Panc1 (cell line): Measurements from ENCODE around the gene MYT1. TPM values are rescaled to one million over a fixed set of nuclear protein-coding genes. Genes with fewer than 3 reads are reported as not detected.

Experiments used
- ATAC-seq: fragments of 200-7000 bp; cut with Tn5 transposase; 2 replicates; pipeline ENCODE4 v1.9.1; 2020; ENCODE audit warnings: mild to moderate bottlenecking, moderate library complexity
- BruUV-seq: library from RNA; stranded (reverse); fragments of 400-500 nt; replicated peaks from 2 replicates; lab custom pipeline; 2021; lab: Mats Ljungman, UMichigan
- CTCF ChIA-PET: fragments of 300-600 bp; sonication (Branson Sonifier 250); formaldehyde crosslinking; loops from one replicate; lab custom pipeline; 2022; ENCODE audit warnings: antibody characterized with exemption; lab: Charles Lee
- POLR2A ChIA-PET: fragments of 300-600 bp; sonication (Branson Sonifier 250); formaldehyde crosslinking; loops from one replicate; lab custom pipeline; 2022; ENCODE audit warnings: antibody characterized with exemption; lab: Charles Lee
- DNase-seq: peaks from one replicate; pipeline ENCODE4 v3.0.0-alpha.2; 2010; ENCODE audit warnings: low read depth, low spot score
- H3K27ac ChIP-seq: 2 replicates; pipeline ENCODE4 v1.5.1; 2011; ENCODE audit warnings: mild to moderate bottlenecking, low read length, inconsistent platforms
- H3K27me3 ChIP-seq: fragments of 200-500 bp; sonication (Bioruptor generic); 2 replicates; pipeline ENCODE4 v1.6.0; 2014; ENCODE audit warnings: low read length, inconsistent platforms; ENCODE audit not compliant: control insufficient read depth, insufficient read depth
- H3K36me3 ChIP-seq: fragments of 200-500 bp; sonication (Bioruptor generic); 2 replicates; pipeline ENCODE4 v1.5.1; 2014; ENCODE audit warnings: inconsistent platforms, mild to moderate bottlenecking, low read length, moderate library complexity; ENCODE audit not compliant: control insufficient read depth, insufficient read depth
- H3K4me1 ChIP-seq: 2 replicates; pipeline ENCODE4 v1.5.1; 2011; ENCODE audit warnings: inconsistent platforms, mild to moderate bottlenecking, low read length, moderate library complexity; ENCODE audit not compliant: control insufficient read depth, insufficient read depth
- H3K4me3 ChIP-seq, 2 experiments: 2 replicates each; pipeline ENCODE4 v1.5.1; 2011 to 2012; ENCODE audit warnings: low read depth in 2 of 2, low read length in 2 of 2, mild to moderate bottlenecking in 2 of 2, inconsistent platforms in 1 of 2, moderate library complexity in 1 of 2
- H3K9me3 ChIP-seq: fragments of 200-500 bp; sonication (Bioruptor generic); 2 replicates; pipeline ENCODE4 v1.5.1; 2014; ENCODE audit warnings: low read depth, mild to moderate bottlenecking, inconsistent platforms, low read length, moderate library complexity; ENCODE audit not compliant: control insufficient read depth, insufficient read depth
- POLR2AphosphoS5 ChIP-seq: IDR thresholded peaks from 2 replicates; pipeline ENCODE4 v1.6.1; 2012; ENCODE audit warnings: mild to moderate bottlenecking, low read depth, low read length, moderate library complexity
- SIN3A ChIP-seq: IDR thresholded peaks from 2 replicates; pipeline ENCODE4 v1.6.1; 2012; ENCODE audit warnings: low read depth, mild to moderate bottlenecking, low read length, moderate library complexity, borderline replicate concordance; ENCODE audit not compliant: insufficient read depth
- TCF7L2 ChIP-seq: IDR thresholded peaks from 2 replicates; pipeline ENCODE4 v1.6.1; 2011; ENCODE audit warnings: mild to moderate bottlenecking, low read depth, low read length, inconsistent platforms
- in situ Hi-C: cut with HindIII; loops from 2 replicates; pipeline ENCODE4 v1.10.0; 2016; ENCODE audit warnings: low sequenced_read_pairs, low pct_unique_long_range_greater_than_20kb
- intact Hi-C: fragments of 100-400 bp; cut with micrococcal nuclease; formaldehyde crosslinking; loops from one replicate; pipeline ENCODE4 v1.10.0; 2022; ENCODE audit not compliant: unreplicated experiment
- total RNA-seq: library from RNA; stranded (reverse); gene quantifications from one replicate; pipeline ENCODE4 v1.2.1, GENCODE V29; 2021; ENCODE audit not compliant: unreplicated experiment
- TF ChIP-seq, protein P1 (sequence below), 2 experiments: IDR thresholded peaks; 2 replicates each; pipeline ENCODE4 v1.6.1; 2011 to 2012; ENCODE audit warnings: low read depth in 2 of 2, control low read depth in 1 of 2, low read length in 1 of 2, mild to moderate bottlenecking in 1 of 2, moderate library complexity in 1 of 2; ENCODE audit not compliant: insufficient read depth in 1 of 2
- TF ChIP-seq, protein P2 (sequence below): fragments of 450-650 bp; IDR thresholded peaks from 2 replicates; pipeline ENCODE4 v1.5.1; 2017; ENCODE audit warnings: mild to moderate bottlenecking

The MYT1 gene
- total RNA-seq, 1 experiment from 2014 or later: 0.41 TPM

DNA sequence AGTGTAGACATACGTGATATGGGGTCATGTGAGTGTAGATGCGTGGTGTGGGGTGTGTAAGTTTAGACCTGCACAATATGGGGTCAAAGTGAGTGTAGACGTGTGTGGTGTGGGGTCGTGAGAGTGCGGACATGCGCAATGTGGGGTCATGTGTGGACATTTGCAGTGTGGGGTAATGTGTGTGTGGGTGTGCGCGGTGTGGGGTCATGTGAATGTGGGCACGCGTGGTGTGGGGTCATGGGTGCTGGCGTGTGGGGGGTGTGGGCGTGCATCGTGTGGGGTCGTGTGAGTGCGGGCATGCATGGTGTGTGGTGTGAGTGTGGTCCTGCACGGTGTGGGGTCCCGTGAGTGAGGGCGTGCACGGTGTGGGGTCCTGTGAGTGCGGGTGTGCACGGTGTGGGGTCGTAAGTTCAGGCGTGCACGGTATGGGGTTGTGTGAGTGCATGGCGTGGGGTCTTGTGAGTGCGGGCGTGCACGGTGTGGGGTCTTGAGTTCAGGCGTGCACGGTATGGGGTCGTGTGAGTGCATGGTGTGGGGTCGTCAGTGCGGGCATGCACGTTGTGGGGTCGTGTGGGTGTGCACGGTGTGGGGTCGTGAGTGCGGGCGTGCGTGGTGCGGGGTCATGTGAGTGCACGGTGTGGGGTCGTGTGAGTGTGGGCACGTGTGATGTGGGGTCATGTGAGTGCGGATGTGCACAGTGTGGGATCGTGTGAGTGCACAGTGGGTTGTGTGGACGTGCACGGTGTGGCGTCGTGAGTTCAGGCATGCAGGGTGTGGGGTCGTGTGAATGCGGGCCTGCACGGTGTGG is 105.6 kb downstream of the MYT1 start:
- Histone ChIP-seq H3K27me3 (no peaks in the 10 kb centered on the region), H3K36me3 (no peaks in the 10 kb centered on the region), H3K4me1 (no peaks in the 10 kb centered on the region), H3K9me3 (no peaks in the 10 kb centered on the region), H3K4me3 (no peak overlapping the region), H3K27ac (no peak overlapping the region)
- ATAC-seq (no peak), DNase-seq (no peak)
- CTCF ChIA-PET: no interaction called here
- POLR2A ChIA-PET: no interaction called here
- in situ Hi-C loops (no loop called here), intact Hi-C loops (no loop called here)
- no TSS peak for BruUV-seq
- no peak for TF ChIP-seq SIN3A
- TF ChIP-seq, protein P1, sequence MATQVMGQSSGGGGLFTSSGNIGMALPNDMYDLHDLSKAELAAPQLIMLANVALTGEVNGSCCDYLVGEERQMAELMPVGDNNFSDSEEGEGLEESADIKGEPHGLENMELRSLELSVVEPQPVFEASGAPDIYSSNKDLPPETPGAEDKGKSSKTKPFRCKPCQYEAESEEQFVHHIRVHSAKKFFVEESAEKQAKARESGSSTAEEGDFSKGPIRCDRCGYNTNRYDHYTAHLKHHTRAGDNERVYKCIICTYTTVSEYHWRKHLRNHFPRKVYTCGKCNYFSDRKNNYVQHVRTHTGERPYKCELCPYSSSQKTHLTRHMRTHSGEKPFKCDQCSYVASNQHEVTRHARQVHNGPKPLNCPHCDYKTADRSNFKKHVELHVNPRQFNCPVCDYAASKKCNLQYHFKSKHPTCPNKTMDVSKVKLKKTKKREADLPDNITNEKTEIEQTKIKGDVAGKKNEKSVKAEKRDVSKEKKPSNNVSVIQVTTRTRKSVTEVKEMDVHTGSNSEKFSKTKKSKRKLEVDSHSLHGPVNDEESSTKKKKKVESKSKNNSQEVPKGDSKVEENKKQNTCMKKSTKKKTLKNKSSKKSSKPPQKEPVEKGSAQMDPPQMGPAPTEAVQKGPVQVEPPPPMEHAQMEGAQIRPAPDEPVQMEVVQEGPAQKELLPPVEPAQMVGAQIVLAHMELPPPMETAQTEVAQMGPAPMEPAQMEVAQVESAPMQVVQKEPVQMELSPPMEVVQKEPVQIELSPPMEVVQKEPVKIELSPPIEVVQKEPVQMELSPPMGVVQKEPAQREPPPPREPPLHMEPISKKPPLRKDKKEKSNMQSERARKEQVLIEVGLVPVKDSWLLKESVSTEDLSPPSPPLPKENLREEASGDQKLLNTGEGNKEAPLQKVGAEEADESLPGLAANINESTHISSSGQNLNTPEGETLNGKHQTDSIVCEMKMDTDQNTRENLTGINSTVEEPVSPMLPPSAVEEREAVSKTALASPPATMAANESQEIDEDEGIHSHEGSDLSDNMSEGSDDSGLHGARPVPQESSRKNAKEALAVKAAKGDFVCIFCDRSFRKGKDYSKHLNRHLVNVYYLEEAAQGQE (IDR thresholded peaks at IDR 0.05; ENCODE audit: insufficient read depth in 1 of 2, low read depth in 2 of 2, low read length in 1 of 2): peak in 1 of 2 experiments; percentile 14; a peak in 1 of 4 replicates

DNA sequence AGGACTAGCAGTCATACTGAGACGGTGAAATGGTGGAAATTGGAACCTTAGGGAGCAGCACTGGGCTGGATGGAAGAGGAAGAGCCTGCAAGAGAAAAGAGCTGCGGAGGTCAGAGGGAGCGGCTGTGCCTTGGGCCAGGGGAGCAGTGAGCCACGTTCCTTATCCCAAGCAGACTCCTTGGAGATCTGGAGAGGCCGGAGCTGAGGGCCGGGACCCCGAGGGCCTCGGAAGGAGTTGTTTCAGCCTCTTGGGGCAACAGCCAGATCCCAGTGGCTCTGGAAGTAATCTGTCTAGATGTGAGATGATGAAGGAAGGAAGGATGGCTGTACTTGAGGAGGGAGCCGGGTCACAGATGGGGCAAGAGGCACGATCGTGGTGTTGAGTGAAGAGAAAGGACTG is 107.4 kb downstream of the MYT1 start:
- DNase-seq (no peak), ATAC-seq (no peak)
- Histone ChIP-seq H3K9me3 (no peaks in the 10 kb centered on the region), H3K36me3 (no peaks in the 10 kb centered on the region), H3K4me1 (no peaks in the 10 kb centered on the region), H3K27ac (no peak overlapping the region), H3K4me3 (no peak overlapping the region), H3K27me3 (no peaks in the 10 kb centered on the region)
- no TSS peak for BruUV-seq
- CTCF ChIA-PET: no interaction called here
- intact Hi-C loops (no loop called here), in situ Hi-C loops (no loop called here)
- POLR2A ChIA-PET: no interaction called here
- TF ChIP-seq, protein P2, sequence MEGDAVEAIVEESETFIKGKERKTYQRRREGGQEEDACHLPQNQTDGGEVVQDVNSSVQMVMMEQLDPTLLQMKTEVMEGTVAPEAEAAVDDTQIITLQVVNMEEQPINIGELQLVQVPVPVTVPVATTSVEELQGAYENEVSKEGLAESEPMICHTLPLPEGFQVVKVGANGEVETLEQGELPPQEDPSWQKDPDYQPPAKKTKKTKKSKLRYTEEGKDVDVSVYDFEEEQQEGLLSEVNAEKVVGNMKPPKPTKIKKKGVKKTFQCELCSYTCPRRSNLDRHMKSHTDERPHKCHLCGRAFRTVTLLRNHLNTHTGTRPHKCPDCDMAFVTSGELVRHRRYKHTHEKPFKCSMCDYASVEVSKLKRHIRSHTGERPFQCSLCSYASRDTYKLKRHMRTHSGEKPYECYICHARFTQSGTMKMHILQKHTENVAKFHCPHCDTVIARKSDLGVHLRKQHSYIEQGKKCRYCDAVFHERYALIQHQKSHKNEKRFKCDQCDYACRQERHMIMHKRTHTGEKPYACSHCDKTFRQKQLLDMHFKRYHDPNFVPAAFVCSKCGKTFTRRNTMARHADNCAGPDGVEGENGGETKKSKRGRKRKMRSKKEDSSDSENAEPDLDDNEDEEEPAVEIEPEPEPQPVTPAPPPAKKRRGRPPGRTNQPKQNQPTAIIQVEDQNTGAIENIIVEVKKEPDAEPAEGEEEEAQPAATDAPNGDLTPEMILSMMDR: no peak
- no peak for TF ChIP-seq SIN3A
- no peak for TF ChIP-seq TCF7L2
- no peak for TF ChIP-seq POLR2AphosphoS5
- TF ChIP-seq, protein P1 (IDR thresholded peaks at IDR 0.05; ENCODE audit: insufficient read depth in 1 of 2, low read depth in 2 of 2, low read length in 1 of 2): no peak
